H1 (cell line): ENCODE data around the gene ACACA. TPM values are rescaled to one million over a fixed set of nuclear protein-coding genes. Genes with fewer than 3 reads are reported as not detected.

Experiments
- CTCF ChIA-PET: fragments of 300-600 bp; sonication (Branson Sonifier 250); formaldehyde crosslinking; loops from one replicate; lab custom pipeline; 2021; ENCODE audit not compliant: partially characterized antibody; lab: Charles Lee
- POLR2A ChIA-PET: fragments of 300-600 bp; sonication (Branson Sonifier 250); formaldehyde crosslinking; loops from one replicate; lab custom pipeline; 2021; ENCODE audit warnings: inconsistent platforms; ENCODE audit not compliant: partially characterized antibody; lab: Charles Lee
- DNase-seq, 2 experiments: peaks; one replicate each; pipeline versions ENCODE4 v3.0.0 to v3.0.0-alpha.2; 2010 to 2022; ENCODE audit warnings: low spot score in 2 of 2, low read depth in 1 of 2, mixed read lengths in 1 of 2
- FAIRE-seq: peaks from 2 replicates; lab custom pipeline; 2011; peaks lifted over from hg19 to GRCh38; lab: Jason Lieb, UNC
- H2AFZ ChIP-seq: 2 replicates; pipeline ENCODE4 v1.8.1; 2012; ENCODE audit warnings: low read length, inconsistent platforms
- H2AK5ac ChIP-seq: 2 replicates; pipeline ENCODE4 v1.6.1; 2013; ENCODE audit warnings: low read depth, low read length
- H2BK120ac ChIP-seq: replicated peaks from 2 replicates; pipeline ENCODE3; 2013; ENCODE audit warnings: low read depth, low read length, inconsistent platforms
- H2BK12ac ChIP-seq: 2 replicates; pipeline ENCODE4 v1.6.1; 2013; ENCODE audit warnings: low read depth, low read length
- H2BK15ac ChIP-seq: 2 replicates; pipeline ENCODE4 v1.6.1; 2013; ENCODE audit warnings: low read length
- H2BK20ac ChIP-seq: 2 replicates; pipeline ENCODE4 v1.6.1; 2013; ENCODE audit warnings: low read length
- H2BK5ac ChIP-seq: 2 replicates; pipeline ENCODE4 v1.6.1; 2013; ENCODE audit warnings: low read depth, low read length
- H3K14ac ChIP-seq: 2 replicates; pipeline ENCODE4 v1.6.1; 2013; ENCODE audit warnings: inconsistent platforms; ENCODE audit not compliant: insufficient read length
- H3K18ac ChIP-seq: 2 replicates; pipeline ENCODE4 v1.6.1; 2013; ENCODE audit warnings: low read length; ENCODE audit errors: extremely low read depth
- H3K23ac ChIP-seq: 2 replicates; pipeline ENCODE4 v1.6.1; 2013; ENCODE audit warnings: inconsistent platforms; ENCODE audit not compliant: insufficient read length
- H3K23me2 ChIP-seq: 2 replicates; pipeline ENCODE4 v1.6.1; 2013; ENCODE audit warnings: low read depth, low read length
- H3K27ac ChIP-seq: 2 replicates; pipeline ENCODE4 v1.6.1; 2011; ENCODE audit warnings: low read depth, low read length, inconsistent platforms
- H3K27me3 ChIP-seq, 4 experiments: replicated peaks in 1 of 4; 1 replicate in 1 of 4; 2 replicates in 3 of 4; pipeline versions ENCODE4 v1.6.1 to v1.8.1; 2011 to 2013; ENCODE audit warnings: low read length in 3 of 4, mild to moderate bottlenecking in 3 of 4, inconsistent platforms in 2 of 4, mixed read lengths in 2 of 4, moderate library complexity in 1 of 4; ENCODE audit not compliant: control insufficient read depth in 3 of 4, insufficient read depth in 3 of 4; ENCODE audit errors: extremely low read depth in 1 of 4
- H3K36me3 ChIP-seq, 4 experiments: 2 replicates each; pipeline versions ENCODE4 v1.6.1 to v1.8.1; 2011 to 2013; ENCODE audit warnings: mild to moderate bottlenecking in 4 of 4, low read length in 3 of 4, moderate library complexity in 2 of 4, control low read depth in 1 of 4, inconsistent platforms in 1 of 4; ENCODE audit not compliant: insufficient read depth in 4 of 4, control insufficient read depth in 2 of 4
- H3K4ac ChIP-seq: replicated peaks from 2 replicates; pipeline ENCODE3; 2013; ENCODE audit warnings: low read length, low read depth, mixed read lengths, inconsistent platforms; ENCODE audit not compliant: insufficient read length
- H3K4me1 ChIP-seq, 4 experiments: replicated peaks in 1 of 4; 1 replicate in 1 of 4; 2 replicates in 3 of 4; pipeline versions ENCODE4 v1.6.1 to v1.8.1; 2011 to 2013; ENCODE audit warnings: low read length in 3 of 4, inconsistent platforms in 2 of 4, mixed read lengths in 1 of 4; ENCODE audit not compliant: insufficient read depth in 4 of 4, control insufficient read depth in 3 of 4
- H3K4me2 ChIP-seq, 2 experiments: 2 replicates each; pipeline versions ENCODE4 v1.6.1 to v1.8.1; 2011 to 2013; ENCODE audit warnings: low read depth in 2 of 2, low read length in 2 of 2, control low read depth in 1 of 2, inconsistent platforms in 1 of 2, mild to moderate bottlenecking in 1 of 2; ENCODE audit not compliant: insufficient read depth in 1 of 2
- H3K4me3 ChIP-seq, 4 experiments: fragments of 200-600, 300-600 bp in 1 of 4; sonication (generic), shearing (Covaris generic), sonication (Bioruptor Twin) in 1 of 4; 2 replicates each; pipeline versions ENCODE4 v1.5.1 to v1.8.1; 2011 to 2016; ENCODE audit warnings: low read length in 4 of 4, low read depth in 3 of 4, control low read depth in 2 of 4, inconsistent platforms in 2 of 4, mild to moderate bottlenecking in 2 of 4, mixed read lengths in 1 of 4, moderate library complexity in 1 of 4; ENCODE audit not compliant: insufficient read depth in 2 of 4; ENCODE audit errors: extremely low read depth in 1 of 4
- H3K56ac ChIP-seq: replicated peaks from 2 replicates; pipeline ENCODE3; 2013; ENCODE audit warnings: low read depth, mild to moderate bottlenecking, mixed read lengths, low read length, inconsistent platforms; ENCODE audit not compliant: insufficient read length
- H3K79me1 ChIP-seq: 2 replicates; pipeline ENCODE4 v1.6.1; 2013; ENCODE audit warnings: low read depth, low read length, control low read depth
- H3K79me2 ChIP-seq, 2 experiments: 2 replicates each; pipeline versions ENCODE4 v1.6.1 to v1.8.1; 2012 to 2013; ENCODE audit warnings: low read length in 2 of 2, mild to moderate bottlenecking in 2 of 2, inconsistent platforms in 1 of 2; ENCODE audit not compliant: insufficient read depth in 2 of 2, control insufficient read depth in 1 of 2
- H3K9ac ChIP-seq, 4 experiments: replicated peaks in 1 of 4; 1 replicate in 1 of 4; 2 replicates in 3 of 4; pipeline versions ENCODE4 v1.6.1 to v1.8.1; 2011 to 2013; ENCODE audit warnings: low read depth in 3 of 4, low read length in 3 of 4, control low read depth in 2 of 4, mild to moderate bottlenecking in 2 of 4, moderate library complexity in 2 of 4, inconsistent platforms in 1 of 4; ENCODE audit errors: extremely low read depth in 1 of 4
- H3K9me3 ChIP-seq, 2 experiments: 2 replicates each; pipeline versions ENCODE4 v1.6.1 to v1.8.1; 2012 to 2013; ENCODE audit warnings: mild to moderate bottlenecking in 2 of 2, moderate library complexity in 2 of 2, control low read depth in 1 of 2, inconsistent platforms in 1 of 2, low read depth in 1 of 2, low read length in 1 of 2, mixed read lengths in 1 of 2; ENCODE audit not compliant: insufficient read depth in 2 of 2
- H4K20me1 ChIP-seq, 2 experiments: replicated peaks in 1 of 2; 2 replicates each; pipeline versions ENCODE3 to v1.8.1; 2011 to 2013; ENCODE audit warnings: inconsistent platforms in 2 of 2, low read length in 2 of 2, mild to moderate bottlenecking in 1 of 2; ENCODE audit not compliant: insufficient read depth in 2 of 2, control insufficient read depth in 1 of 2
- H4K5ac ChIP-seq: 2 replicates; pipeline ENCODE4 v1.6.1; 2013; ENCODE audit warnings: low read length, low read depth, mixed read lengths, inconsistent platforms; ENCODE audit not compliant: insufficient read length
- H4K8ac ChIP-seq: 2 replicates; pipeline ENCODE4 v1.8.0; 2013; ENCODE audit warnings: mild to moderate bottlenecking, moderate library complexity, low read length, inconsistent platforms; ENCODE audit not compliant: insufficient read depth; ENCODE audit errors: extremely low read depth
- H4K91ac ChIP-seq: replicated peaks from 2 replicates; pipeline ENCODE3; 2013; ENCODE audit warnings: low read length, mixed read lengths, inconsistent platforms; ENCODE audit not compliant: insufficient read length
- CTCF ChIP-seq, 3 experiments: IDR thresholded peaks; 1 replicate in 2 of 3; 2 replicates in 1 of 3; pipeline versions ENCODE4 v1.5.1 to v1.6.1; 2011; ENCODE audit warnings: low read length in 3 of 3, mild to moderate bottlenecking in 3 of 3, inconsistent platforms in 2 of 3, low read depth in 1 of 3, moderate library complexity in 1 of 3; ENCODE audit not compliant: insufficient read depth in 1 of 3; ENCODE audit errors: control extremely low read depth in 1 of 3
- SP2 ChIP-seq: IDR thresholded peaks from 2 replicates; pipeline ENCODE4 v1.6.1; 2012; ENCODE audit warnings: mild to moderate bottlenecking, low read length, inconsistent platforms
- WGBS, 2 experiments: shearing (Covaris generic) in 1 of 2; methylation state at CpG; one replicate each; pipeline versions ENCODE4 v1.1.6 to v1.1.7; 2013 to 2015; ENCODE audit warnings: low lambda C conversion rate in 2 of 2, mixed read lengths in 2 of 2, inconsistent platforms in 1 of 2, low coverage in 1 of 2, missing lambda C conversion rate in 1 of 2; ENCODE audit not compliant: insufficient replicate concordance in 2 of 2, insufficient coverage in 1 of 2, insufficient read length in 1 of 2; ENCODE audit errors: extremely low coverage in 1 of 2, missing lambda C conversion rate in 1 of 2; 5-methylcytosine and 5-hydroxymethylcytosine counted together
- polyA plus RNA-seq, 7 experiments: library from polyadenylated mRNA; depleted of rRNA in 3 of 7; stranded (reverse) in 5 of 7; unstranded in 2 of 7; fragments of >200 nt in 5 of 7; fragments of 200-250 nt in 2 of 7; gene quantifications; 1 replicate in 5 of 7; 2 replicates in 1 of 7; 4 replicates in 1 of 7; pipeline versions ENCODE4 v1.2.1 to v1.2.3, GENCODE V29; 2011 to 2013; ENCODE audit warnings: missing spikeins in 2 of 7, mixed read lengths in 2 of 7
- total RNA-seq: library from RNA; stranded (reverse); fragmentation: NEBNext Ultra II Directional; extraction: Animal tissue kit (Norgen Biotek cat#: 25700); gene quantifications from 2 replicates; pipeline ENCODE4 v1.2.1, GENCODE V29; 2021

The ACACA gene
- total and polyA plus RNA-seq, 2 of the 8 experiments (the other 6 are each of a cell fraction or from before 2014, with no cell fraction given): 74.0 to 160 TPM

DNA sequence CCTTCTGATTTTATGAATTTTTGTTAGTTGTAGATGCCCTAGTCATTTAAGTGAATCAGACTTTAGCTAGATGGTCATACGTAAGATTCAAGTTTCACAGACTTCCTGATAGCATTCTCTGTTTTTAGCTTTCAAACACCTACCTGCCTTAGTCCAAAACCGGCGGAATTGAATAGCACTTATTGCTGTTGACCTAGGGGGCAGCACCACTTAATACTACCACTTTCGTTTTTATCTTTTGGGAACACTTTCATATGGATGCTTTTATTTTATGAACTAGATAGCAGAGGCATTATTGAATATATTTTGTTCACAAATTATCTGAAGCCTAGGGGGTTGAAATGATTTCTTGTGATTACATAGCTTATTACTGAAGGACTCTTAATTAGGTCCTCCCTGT, 31.5 kb upstream of the ACACA start:
- Histone ChIP-seq H3K27ac (no peak overlapping the region), H3K4me2 (no peak overlapping the region), H2BK5ac (no peak overlapping the region), H2BK15ac (no peak overlapping the region), H3K79me1 (no peaks in the 10 kb centered on the region), H4K20me1 (no peaks in the 10 kb centered on the region), H3K9me3 (no peaks in the 10 kb centered on the region), H2BK120ac (no peak overlapping the region), H3K14ac (no peak overlapping the region), H3K79me2 (no peaks in the 10 kb centered on the region), H4K5ac (no peak overlapping the region), H2AFZ (no peak overlapping the region), H3K4me1 (no peaks in the 10 kb centered on the region), H3K56ac (no peak overlapping the region), H3K9ac (no peak overlapping the region), H2BK20ac (no peak overlapping the region), H3K36me3 (peaks cover 0 to 36% (median 18%) of the 10 kb centered on the region in 4 experiments; a peak in 7 of 8 replicates), H2BK12ac (no peak overlapping the region), H3K23ac (no peak overlapping the region), H4K91ac (no peak overlapping the region), H3K18ac (no peak overlapping the region), H3K23me2 (no peaks in the 10 kb centered on the region), H3K4me3 (no peak overlapping the region), H4K8ac (no peak overlapping the region), H3K4ac (no peak overlapping the region), H3K27me3 (no peaks in the 10 kb centered on the region), H2AK5ac (no peak overlapping the region)
- WGBS, 2 experiments: 74% methylated on average over 4 of the region's 4 CpGs; no CpG with 5 or more reads in 1 of the 2 experiments
- DNase-seq (no peak), FAIRE-seq (no peak)
- POLR2A ChIA-PET: interaction anchor here (0.6 to 1.3 kb wide), 4 partner anchors 10 to 97 kb away, joined by 3 to 4 read pairs (median 3); no protein-coding TSS in a partner anchor
- CTCF ChIA-PET: interaction anchor here (0.5 to 4.4 kb wide), 30 partner anchors 8 to 543 kb away, joined by 3 to 55 read pairs (median 5); partner anchors contain the start of gene TADA2A
- TF ChIP-seq CTCF (IDR thresholded peaks at IDR 0.05; ENCODE audit: control extremely low read depth in 1 of 3, insufficient read depth in 1 of 3, low read depth in 1 of 3, low read length in 3 of 3): peak in 2 of 3 experiments; percentile 10 to 55; a peak in 2 of 4 replicates
- TF ChIP-seq SP2: no peak
